Stimulated activated CD8-positive, alpha-beta memory T cell treated with anti-CD3 and anti-CD28 coated beads, Interleukin-2, amount 100 ng/mL, for 1 hour (primary cell): ENCODE data around the gene L3MBTL3.
A peak's percentile ranks its signal among the peaks of the same experiment; 100 is the strongest.

ENCODE experiments used
- DNase-seq, 2 donors: peaks; one replicate each; pipeline ENCODE4 v3.0.0-alpha.2; 2020; ENCODE audit warnings: low read depth in 2 of 2

The L3MBTL3 gene

DNA sequence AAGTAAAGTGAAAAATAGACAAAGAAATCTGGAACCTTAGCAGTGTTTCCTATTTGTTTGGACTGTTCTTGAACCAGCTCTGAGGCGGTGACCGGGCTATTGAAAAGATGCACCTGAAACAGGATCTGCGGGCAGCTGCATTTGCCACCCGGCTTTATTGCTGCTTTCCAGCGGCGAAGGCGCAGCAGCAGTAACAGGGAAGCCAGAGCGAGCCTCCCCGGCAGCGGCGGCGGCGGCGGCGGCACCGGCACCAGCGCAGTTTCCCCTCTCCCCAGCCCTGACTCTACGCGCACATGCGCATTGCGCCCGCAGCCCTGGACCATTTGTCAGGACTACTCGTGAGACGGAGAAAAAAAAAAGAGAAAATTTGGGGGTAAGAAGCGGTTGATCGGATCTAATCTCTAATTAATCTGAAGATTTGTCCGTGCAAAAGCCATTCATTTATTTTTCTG is at the start of gene L3MBTL3:
Gene L3MBTL3 (plus strand): TSS at position 290 of the 452 bp plus-strand sequence. CDS start 24,119 bp downstream, outside the sequence.
- DNase-seq = peak; percentile 70 to 82

DNA sequence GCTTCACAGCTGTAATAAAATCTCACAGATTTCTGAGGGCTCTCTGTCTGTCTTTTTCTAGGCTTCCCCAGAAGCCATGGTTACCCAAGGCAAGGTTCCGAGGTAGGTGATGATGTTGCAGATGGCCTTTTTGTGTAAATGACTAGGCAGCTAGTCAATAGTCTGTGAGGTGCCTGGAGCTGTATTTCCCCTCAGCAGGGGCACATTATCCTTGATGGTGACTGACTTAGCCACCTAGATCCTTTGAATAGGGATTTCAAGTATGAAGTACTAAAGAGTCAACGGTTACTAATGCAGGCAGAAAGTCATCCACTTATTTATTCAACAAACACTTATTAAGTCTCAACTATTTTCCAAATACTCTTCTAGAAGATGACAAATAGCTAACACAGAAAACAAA is 49.3 kb upstream of the L3MBTL3 start:
- DNase-seq = no peak

DNA sequence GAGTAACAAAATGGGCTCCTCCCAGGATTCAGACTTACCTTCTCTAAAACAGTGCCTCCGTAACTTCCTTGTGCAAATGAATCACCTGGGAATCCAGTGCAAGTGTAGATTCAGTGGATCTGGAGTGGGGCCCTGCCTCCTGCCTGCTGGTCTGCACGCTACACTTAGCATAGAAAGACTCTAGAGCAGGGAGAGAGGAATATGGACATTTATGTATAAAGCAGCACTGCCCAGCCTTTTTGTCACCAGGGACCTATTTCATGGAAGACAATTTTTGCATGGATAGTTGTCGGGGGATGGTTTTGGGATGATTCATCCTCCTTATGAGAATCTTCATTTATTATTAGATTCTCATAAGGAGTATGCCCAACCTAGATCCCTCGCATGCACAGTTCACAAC is 42.3 kb upstream of the L3MBTL3 start:
- no peak for DNase-seq

DNA sequence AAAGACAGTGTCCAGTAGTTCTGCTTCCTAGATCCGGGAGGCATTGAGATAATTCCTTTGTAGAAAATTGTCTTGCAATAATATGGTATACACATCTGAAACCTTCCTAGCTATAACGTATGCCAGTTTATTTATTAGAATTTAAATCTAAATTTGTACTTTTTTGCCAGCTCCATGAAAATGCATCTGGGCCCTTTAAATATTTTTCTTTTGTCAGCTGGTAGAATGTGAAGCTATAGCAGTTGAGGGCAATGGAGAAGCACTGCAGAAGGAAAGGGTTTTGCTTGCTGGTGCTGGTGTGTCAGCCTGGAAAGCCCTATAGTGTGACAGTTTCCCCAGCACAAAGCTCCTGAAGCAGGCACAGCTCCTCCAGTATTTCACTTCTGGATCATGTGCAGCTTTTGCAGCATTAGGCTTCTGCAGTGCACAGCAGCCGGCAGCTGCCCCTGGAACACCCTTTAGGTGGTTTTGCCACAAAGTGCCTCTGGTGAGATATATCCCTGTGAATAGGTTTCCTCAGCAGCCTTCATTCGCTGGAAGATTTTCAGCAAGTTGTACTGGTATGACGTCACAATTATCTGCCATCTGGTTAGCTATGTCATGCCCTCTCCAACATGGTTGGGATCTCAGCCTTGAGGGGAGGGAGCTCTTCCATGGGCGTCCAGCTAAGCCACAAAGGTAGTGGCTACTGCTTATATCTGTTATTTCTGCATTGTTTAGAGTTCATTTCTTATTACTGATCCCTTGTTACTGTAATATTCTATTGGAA is 40.0 kb upstream of the L3MBTL3 start:
- no peak for DNase-seq

DNA sequence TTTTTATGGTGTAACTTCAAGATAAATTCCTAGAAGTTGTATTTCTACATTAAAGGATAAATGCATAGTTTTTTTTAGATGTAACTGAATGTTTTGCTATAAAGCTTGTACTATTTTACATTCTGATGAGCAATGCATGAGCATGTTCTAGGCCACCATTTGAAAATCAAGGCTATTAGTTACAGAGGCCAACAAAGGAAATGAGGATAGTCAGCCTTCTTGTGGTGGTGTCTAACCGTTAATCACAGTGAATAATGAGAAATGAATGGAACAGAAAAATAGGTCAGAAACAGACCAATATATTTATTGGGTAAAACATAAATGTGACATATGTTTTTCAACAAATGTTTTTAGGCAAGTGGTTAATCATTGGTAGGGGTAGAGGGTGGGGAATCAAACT is 37.6 kb upstream of the L3MBTL3 start:
- no peak for DNase-seq

DNA sequence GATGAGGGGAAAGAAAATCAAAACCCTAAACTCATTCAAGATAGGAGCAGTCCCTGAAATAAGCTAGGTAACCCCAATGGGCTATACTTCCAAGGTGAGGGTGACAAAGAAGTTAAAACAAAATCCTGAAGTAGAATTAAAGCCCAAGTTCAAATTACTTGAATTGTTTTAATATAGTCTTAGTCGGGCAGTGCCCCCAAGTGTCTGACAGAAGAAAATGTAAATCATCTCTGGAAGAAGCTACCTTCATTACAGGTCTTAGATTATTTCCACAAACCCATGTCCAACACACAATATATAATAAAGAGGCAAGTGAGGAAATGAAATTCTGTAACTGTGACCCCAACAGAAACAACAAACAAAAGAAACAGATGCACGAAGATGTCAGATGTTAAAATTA is 36.8 kb upstream of the L3MBTL3 start:
- DNase-seq = no peak

DNA sequence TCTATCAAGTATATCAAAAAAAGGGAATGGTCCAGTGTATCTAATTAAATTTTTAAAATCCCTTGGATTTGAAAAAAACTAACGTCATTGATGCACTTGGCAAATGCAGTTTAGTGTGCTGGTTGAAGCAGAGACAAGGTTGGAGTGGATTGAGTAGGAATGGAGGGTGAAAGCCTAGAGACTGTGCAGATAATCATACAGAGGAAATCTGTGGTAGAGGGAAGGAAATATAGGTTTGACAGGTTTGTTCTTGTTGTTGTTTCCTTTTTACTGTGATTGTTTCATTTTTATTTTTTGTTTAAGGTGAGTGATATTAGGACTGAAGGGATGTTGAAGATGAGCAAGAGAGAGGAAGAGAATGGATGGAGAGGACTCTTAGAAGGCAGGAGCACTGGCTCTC is 29.0 kb upstream of the L3MBTL3 start:
- no peak for DNase-seq

DNA sequence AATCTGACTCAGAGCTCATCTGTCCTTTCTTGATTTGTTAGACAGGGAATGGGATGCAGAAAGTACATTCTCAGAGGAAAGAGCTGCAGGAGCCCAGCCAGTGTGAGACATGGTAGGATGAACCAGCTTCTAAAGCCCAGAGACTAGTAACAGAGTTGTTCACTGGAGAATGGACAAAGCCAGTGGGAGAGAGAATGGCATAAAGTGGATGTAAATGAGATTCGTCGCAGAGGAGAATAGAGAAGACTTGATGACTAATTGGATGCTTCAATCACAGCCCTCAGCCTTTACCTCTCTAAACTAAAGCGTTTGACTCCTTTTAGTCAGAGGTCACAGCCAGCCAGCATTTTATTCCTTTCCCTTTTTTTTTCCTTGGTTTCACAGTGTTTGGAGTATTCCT is 25.5 kb upstream of the L3MBTL3 start:
- DNase-seq = no peak

DNA sequence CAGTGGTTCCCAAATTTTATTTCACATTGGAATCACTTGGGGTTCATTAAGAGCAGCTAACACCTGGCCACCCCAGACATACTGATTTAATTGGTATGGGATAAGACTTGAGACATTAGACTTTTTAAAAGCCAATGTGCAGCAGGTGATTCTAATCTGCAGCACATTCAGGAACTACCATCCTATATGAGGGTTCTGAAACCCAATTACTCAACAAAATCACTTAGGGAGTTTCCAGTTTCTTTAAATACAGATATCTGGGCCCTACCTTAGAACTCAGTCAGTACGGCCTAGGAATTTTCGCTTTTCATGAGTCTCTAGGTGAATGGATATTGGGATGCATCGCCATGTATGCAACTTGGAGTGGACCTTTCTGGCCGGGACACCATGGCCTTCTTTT is 24.0 kb upstream of the L3MBTL3 start:
- DNase-seq = no peak

DNA sequence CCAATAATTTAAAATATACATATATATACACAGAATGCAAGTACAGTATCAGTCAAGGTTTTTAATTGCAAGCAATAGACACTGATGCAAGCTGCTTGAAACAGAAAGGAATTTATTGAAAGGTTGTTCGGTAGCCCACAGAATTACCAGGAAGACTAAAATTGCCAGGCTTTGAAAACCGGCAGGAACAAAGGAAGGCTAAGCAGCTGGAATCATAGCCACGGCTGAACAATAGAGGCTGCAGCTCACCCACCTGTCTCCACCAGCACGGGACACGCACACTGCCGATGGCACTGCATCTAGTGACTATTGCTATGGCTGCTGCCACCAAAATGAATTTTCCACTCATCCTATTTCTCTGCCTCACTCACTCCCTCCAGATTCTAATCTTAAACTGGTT is 22.0 kb upstream of the L3MBTL3 start:
- no peak for DNase-seq

GRCh38 chr6:130000526-130001421 is 17.6 kb upstream of the L3MBTL3 start:
- no peak for DNase-seq

GRCh38 chr6:130008236-130008873 is 10.0 kb upstream of the L3MBTL3 start:
- DNase-seq = no peak

- DNase-seq = no peak
Observed at GRCh38 chr6:130009146-130009545, 9.2 kb upstream of the L3MBTL3 start.

- DNase-seq = no peak
Observed at GRCh38 chr6:130010387-130010786, 8.0 kb upstream of the L3MBTL3 start.

GRCh38 chr6:130012728-130013127 is 5.7 kb upstream of the L3MBTL3 start:
- no peak for DNase-seq

DNA sequence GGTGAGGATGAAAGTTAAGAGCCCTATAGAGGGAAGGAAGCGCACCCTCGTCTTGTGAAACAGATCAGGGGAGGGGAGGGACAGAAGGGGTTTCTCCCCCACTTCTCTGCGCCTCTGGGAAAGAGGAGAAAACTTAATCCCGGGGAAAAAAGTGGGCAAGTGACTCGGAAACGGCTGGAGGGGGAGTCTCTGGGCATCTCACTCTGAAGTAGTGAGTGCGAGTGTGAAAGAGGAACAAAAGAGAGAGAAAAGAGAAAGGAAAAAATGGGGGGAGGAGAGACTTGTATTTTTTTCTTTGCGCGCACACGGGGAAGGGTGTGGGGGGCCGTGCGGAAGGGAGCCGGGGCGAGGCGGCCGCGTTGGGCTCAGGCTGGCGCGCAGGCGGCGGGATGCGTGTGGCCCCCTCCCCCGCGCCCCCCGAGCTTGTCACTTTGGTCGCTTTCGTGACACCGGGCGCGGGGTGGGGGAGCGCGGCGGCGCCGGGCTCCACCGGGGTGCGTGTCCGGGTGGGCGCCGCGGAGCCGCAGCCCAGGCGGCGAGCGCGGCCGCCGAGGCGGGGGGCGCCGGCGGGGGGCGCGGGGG is 454 bp downstream of the L3MBTL3 start:
- DNase-seq = no peak

GRCh38 chr6:130019326-130020072 is 1.1 kb downstream of the L3MBTL3 start:
- DNase-seq = peak in 1 of 2 donors; percentile 16

GRCh38 chr6:130020073-130020906 is 1.9 kb downstream of the L3MBTL3 start:
- peak in 1 of 2 donors; percentile 21 for DNase-seq

- DNase-seq = peak; percentile 50 to 55
Observed at GRCh38 chr6:130020907-130021629, 2.7 kb downstream of the L3MBTL3 start.

- no peak for DNase-seq
Observed at GRCh38 chr6:130026859-130027258, 8.5 kb downstream of the L3MBTL3 start.
